ENCODE results near the gene TNS2.

Gene TNS2, protein sequence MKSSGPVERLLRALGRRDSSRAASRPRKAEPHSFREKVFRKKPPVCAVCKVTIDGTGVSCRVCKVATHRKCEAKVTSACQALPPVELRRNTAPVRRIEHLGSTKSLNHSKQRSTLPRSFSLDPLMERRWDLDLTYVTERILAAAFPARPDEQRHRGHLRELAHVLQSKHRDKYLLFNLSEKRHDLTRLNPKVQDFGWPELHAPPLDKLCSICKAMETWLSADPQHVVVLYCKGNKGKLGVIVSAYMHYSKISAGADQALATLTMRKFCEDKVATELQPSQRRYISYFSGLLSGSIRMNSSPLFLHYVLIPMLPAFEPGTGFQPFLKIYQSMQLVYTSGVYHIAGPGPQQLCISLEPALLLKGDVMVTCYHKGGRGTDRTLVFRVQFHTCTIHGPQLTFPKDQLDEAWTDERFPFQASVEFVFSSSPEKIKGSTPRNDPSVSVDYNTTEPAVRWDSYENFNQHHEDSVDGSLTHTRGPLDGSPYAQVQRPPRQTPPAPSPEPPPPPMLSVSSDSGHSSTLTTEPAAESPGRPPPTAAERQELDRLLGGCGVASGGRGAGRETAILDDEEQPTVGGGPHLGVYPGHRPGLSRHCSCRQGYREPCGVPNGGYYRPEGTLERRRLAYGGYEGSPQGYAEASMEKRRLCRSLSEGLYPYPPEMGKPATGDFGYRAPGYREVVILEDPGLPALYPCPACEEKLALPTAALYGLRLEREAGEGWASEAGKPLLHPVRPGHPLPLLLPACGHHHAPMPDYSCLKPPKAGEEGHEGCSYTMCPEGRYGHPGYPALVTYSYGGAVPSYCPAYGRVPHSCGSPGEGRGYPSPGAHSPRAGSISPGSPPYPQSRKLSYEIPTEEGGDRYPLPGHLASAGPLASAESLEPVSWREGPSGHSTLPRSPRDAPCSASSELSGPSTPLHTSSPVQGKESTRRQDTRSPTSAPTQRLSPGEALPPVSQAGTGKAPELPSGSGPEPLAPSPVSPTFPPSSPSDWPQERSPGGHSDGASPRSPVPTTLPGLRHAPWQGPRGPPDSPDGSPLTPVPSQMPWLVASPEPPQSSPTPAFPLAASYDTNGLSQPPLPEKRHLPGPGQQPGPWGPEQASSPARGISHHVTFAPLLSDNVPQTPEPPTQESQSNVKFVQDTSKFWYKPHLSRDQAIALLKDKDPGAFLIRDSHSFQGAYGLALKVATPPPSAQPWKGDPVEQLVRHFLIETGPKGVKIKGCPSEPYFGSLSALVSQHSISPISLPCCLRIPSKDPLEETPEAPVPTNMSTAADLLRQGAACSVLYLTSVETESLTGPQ (N-terminal part only)

DNA sequence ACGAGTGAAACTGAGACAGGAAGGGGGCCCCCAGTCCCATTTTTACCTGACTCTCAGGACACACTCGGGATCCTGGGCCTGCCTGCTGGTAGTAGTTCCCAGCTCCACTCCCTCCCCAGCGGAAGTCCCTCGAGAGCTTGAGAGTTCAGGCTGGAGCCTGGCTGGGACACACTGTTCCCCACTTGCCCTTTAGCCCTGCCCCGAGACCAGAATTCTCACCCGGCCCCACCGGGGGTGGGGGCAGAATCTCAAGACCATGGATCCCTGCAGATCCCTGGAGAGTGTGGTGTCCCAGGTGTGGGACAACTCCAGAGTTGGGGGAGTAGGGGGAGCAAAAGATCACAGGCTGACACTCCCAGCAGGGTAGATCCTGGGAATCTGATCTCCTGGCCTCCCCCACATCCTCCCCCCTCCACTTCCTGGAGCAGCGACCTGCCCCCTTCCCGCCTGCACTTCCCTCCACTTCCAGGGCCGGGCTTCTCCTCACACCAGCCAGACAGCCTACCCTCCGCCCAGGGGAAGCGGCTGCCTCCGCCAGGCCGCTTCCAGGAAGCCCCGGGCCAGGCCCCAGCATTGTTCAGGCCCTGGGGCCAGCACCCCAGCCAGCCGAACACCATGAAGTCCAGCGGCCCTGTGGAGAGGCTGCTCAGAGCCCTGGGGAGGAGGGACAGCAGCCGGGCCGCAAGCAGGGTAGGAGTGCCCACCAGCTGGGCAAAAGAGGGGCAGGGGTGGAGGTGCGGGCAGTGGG is at the start of gene TNS2:
TNS2 (plus strand) TSS at position 495 of the 748 bp plus-strand sequence; CDS start at position 616, 121 bp downstream.
- H3K4me1 ChIP-seq (ENCODE audit: insufficient read depth, poor library complexity, severe bottlenecking), result peaks cover 56% of the 10 kb centered on the region
- peaks cover 10% of the 10 kb centered on the region for H3K36me3 ChIP-seq (ENCODE audit: low read depth)
- H3K9me3 ChIP-seq (ENCODE audit: severe bottlenecking), result no peaks in the 10 kb centered on the region
- peak within 1 kb of the TSS; percentile 44 for H3K4me3 ChIP-seq (ENCODE audit: severe bottlenecking)
- DNase-seq (ENCODE audit: low spot score) (peak; percentile 81), ATAC-seq (ENCODE audit: low read depth) (peak; percentile 30)
- H3K27me3 ChIP-seq (ENCODE audit: insufficient read depth, poor library complexity, severe bottlenecking), result no peaks in the 10 kb centered on the region
- peak within 1 kb of the TSS; percentile 95 for H3K27ac ChIP-seq (ENCODE audit: poor library complexity, severe bottlenecking)
- TF ChIP-seq, protein P1, sequence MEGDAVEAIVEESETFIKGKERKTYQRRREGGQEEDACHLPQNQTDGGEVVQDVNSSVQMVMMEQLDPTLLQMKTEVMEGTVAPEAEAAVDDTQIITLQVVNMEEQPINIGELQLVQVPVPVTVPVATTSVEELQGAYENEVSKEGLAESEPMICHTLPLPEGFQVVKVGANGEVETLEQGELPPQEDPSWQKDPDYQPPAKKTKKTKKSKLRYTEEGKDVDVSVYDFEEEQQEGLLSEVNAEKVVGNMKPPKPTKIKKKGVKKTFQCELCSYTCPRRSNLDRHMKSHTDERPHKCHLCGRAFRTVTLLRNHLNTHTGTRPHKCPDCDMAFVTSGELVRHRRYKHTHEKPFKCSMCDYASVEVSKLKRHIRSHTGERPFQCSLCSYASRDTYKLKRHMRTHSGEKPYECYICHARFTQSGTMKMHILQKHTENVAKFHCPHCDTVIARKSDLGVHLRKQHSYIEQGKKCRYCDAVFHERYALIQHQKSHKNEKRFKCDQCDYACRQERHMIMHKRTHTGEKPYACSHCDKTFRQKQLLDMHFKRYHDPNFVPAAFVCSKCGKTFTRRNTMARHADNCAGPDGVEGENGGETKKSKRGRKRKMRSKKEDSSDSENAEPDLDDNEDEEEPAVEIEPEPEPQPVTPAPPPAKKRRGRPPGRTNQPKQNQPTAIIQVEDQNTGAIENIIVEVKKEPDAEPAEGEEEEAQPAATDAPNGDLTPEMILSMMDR (IDR thresholded peaks at IDR 0.05; ENCODE audit: poor library complexity, severe bottlenecking), result no peak

DNA sequence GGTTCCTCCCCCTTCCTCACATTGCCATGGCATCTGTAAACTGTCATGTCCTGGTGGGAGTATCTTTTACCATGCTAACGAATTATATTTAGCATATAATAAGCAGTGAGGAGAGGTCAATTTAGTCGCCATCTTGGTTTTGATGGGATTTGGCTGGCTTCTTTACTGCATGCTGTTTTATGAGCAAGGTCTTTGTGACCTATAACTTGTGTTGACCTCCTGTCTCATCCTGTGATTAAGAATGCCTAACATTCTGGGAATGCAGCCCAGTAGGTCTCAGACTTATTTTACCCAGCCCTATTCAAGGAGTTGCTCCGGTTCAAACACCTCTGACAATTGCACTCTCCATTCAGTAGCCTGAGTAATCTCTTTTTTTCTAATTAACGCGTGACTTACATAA is 45.7 kb upstream of the TNS2 start:
- Histone ChIP-seq H3K27me3 (ENCODE audit: insufficient read depth, poor library complexity, severe bottlenecking) (no peaks in the 10 kb centered on the region), H3K4me3 (ENCODE audit: severe bottlenecking) (no peak overlapping the region), H3K36me3 (ENCODE audit: low read depth) (peaks cover 17% of the 10 kb centered on the region), H3K4me1 (ENCODE audit: insufficient read depth, poor library complexity, severe bottlenecking) (peaks cover 25% of the 10 kb centered on the region), H3K9me3 (ENCODE audit: severe bottlenecking) (no peaks in the 10 kb centered on the region), H3K27ac (ENCODE audit: poor library complexity, severe bottlenecking) (peak overlapping the region; percentile 91)
- ATAC-seq (ENCODE audit: low read depth) (no peak), DNase-seq (ENCODE audit: low spot score) (no peak)
- TF ChIP-seq, protein P1 (IDR thresholded peaks at IDR 0.05; ENCODE audit: poor library complexity, severe bottlenecking), result no peak

DNA sequence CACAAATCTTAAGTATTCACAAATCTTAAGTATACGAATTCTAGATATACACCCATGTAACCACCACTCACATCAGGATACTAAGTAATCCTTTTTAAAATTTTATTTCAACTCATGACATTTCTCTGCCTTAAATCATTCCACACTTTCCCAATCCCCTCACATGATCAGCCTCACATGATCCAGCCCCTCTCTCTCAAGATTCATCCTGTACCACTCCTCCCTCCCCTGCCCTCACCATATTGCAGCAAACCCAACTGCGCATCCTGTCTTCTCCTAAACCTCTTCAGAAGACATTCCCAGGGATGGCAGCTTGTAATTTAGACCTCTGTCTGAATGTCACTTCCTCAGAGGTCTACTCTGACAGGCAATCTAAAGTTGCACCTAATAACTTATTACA is 45.3 kb upstream of the TNS2 start:
- H3K27ac ChIP-seq (ENCODE audit: poor library complexity, severe bottlenecking), result peak overlapping the region; percentile 91
- DNase-seq (ENCODE audit: low spot score) (no peak), ATAC-seq (ENCODE audit: low read depth) (no peak)
- peaks cover 27% of the 10 kb centered on the region for H3K4me1 ChIP-seq (ENCODE audit: insufficient read depth, poor library complexity, severe bottlenecking)
- no peaks in the 10 kb centered on the region for H3K9me3 ChIP-seq (ENCODE audit: severe bottlenecking)
- no peak overlapping the region for H3K4me3 ChIP-seq (ENCODE audit: severe bottlenecking)
- H3K36me3 ChIP-seq (ENCODE audit: low read depth), result peaks cover 21% of the 10 kb centered on the region
- TF ChIP-seq, protein P1 (IDR thresholded peaks at IDR 0.05; ENCODE audit: poor library complexity, severe bottlenecking), result no peak
- H3K27me3 ChIP-seq (ENCODE audit: insufficient read depth, poor library complexity, severe bottlenecking), result no peaks in the 10 kb centered on the region

DNA sequence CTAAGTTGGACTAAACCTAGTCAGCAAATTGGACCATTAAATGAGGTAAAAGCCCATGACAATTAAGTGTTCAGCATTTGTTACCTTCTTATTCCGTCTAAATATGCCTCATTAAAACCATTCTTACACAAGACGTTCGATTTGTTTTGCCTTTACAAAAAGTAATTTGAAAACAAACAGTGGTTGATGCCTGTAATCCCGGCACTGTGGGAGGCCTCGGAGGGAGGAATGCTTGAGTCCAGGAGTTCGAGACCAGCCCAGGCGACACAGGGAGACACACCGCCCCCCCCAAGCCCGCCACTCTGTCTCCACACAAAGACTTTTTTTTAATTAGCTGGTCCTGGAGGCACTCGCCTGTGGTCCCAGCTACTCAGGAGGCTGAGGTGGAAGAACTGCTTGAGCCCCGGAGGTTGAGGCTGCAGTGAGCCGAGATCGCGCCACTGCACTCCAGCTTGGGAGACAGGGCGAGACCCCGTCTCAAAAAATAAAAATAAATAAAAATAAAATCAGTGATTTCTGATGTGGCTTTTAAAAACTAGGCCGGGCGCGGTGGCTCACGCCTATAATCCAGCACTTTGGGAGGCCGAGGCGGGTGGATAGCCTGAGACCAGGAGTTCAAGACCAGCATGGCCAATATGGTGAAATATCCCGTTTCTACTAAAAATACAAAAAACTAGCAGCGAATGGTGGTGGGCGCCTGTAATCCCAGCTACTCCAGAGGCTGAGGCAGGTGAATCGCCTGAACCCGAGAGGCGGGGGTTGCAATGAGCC is 44.5 kb upstream of the TNS2 start:
- DNase-seq (ENCODE audit: low spot score), result no peak
- TF ChIP-seq, protein P1 (IDR thresholded peaks at IDR 0.05; ENCODE audit: poor library complexity, severe bottlenecking), result no peak
- H3K36me3 ChIP-seq (ENCODE audit: low read depth), result peaks cover 30% of the 10 kb centered on the region
- H3K4me3 ChIP-seq (ENCODE audit: severe bottlenecking), result peak overlapping the region; percentile 71
- peaks cover 29% of the 10 kb centered on the region for H3K4me1 ChIP-seq (ENCODE audit: insufficient read depth, poor library complexity, severe bottlenecking)
- peak overlapping the region; percentile 91 for H3K27ac ChIP-seq (ENCODE audit: poor library complexity, severe bottlenecking)
- ATAC-seq (ENCODE audit: low read depth), result no peak; the same call in 2 of the 3 replicates
- no peaks in the 10 kb centered on the region for H3K9me3 ChIP-seq (ENCODE audit: severe bottlenecking)
- no peaks in the 10 kb centered on the region for H3K27me3 ChIP-seq (ENCODE audit: insufficient read depth, poor library complexity, severe bottlenecking)
